Measurements from ENCODE around the gene ZNF385C.

DNA sequence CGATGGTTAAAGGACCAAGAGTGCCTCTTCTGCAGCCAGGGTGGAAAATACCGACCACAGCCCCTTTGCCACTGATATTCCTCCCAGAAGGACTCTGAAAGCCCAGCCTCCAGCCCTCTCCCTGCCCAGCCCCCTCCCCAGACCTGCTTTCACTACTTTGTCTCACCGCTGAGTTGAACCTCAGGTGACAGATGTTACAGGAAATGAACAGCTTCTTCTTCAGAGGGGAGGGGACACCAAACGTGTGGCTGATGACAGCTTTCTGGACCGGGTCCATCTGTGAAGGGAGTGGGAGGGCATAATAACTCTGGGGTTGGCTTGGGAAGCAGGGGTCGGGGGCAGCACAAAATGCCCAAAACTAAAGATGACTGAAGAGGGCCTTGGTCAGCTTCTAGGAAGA lies 64.2 kb downstream of the ZNF385C start:
- TF ChIP-seq POLR2A (IDR thresholded peaks at IDR 0.05) (no peak), CTCF (IDR thresholded peaks at IDR 0.05) (no peak), POLR2AphosphoS5 (IDR thresholded peaks at IDR 0.05) (no peak)

Measured in prostate gland (tissue), 2 donors.